Stimulated activated CD4-positive, alpha-beta T cell treated with anti-CD3 and anti-CD28 coated beads, TNF-alpha, amount 100 ng/mL, for 24 hours (primary cell): ENCODE measurements around the gene USP17L11.
"Not testable (repeated sequence)": the region's sequence is repeated elsewhere in the genome, so short reads cannot be mapped to it uniquely, and the experiment has no call there.

ENCODE experiments used
- DNase-seq, 3 experiments: peaks; one replicate each; pipeline ENCODE4 v3.0.0-alpha.2; 2020; ENCODE audit warnings: low read depth in 3 of 3

Gene USP17L11

GRCh38 chr4:9215105-9215504 lies at the start of gene USP17L11:
USP17L11 (plus strand) TSS chr4:9215405; CDS start chr4:9215405, 0 bp downstream.
- DNase-seq, result not testable (repeated sequence)

GRCh38 chr4:9165990-9166389 lies 49.2 kb upstream of the USP17L11 start:
- DNase-seq, result not testable (repeated sequence)

GRCh38 chr4:9169791-9170459 lies 45.3 kb upstream of the USP17L11 start, which contains the start of gene FAM90A26:
FAM90A26 (plus strand) TSS chr4:9170409; CDS start chr4:9173173, 2,764 bp downstream.
- not testable (repeated sequence) for DNase-seq

- DNase-seq, result not testable (repeated sequence)
These were observed 4.8 kb upstream of the USP17L11 start, which contains the start of gene USP17L10 for GRCh38 chr4:9210357-9210756. USP17L10 (plus strand) TSS chr4:9210657; CDS start chr4:9210657, 0 bp downstream.

- DNase-seq, result not testable (repeated sequence)
These were observed 504 bp upstream of the USP17L11 start for GRCh38 chr4:9214701-9215100.

GRCh38 chr4:9219852-9220251 lies 4.6 kb downstream of the USP17L11 start, which contains the start of gene USP17L12:
USP17L12 (plus strand) TSS chr4:9220152; CDS start chr4:9220152, 0 bp downstream.
- not testable (repeated sequence) for DNase-seq

- DNase-seq, result not testable (repeated sequence)
These were observed 9.4 kb downstream of the USP17L11 start, which contains the start of gene USP17L13 for GRCh38 chr4:9224596-9224995. USP17L13 (plus strand) TSS chr4:9224896; CDS start chr4:9224896, 0 bp downstream.

- not testable (repeated sequence) for DNase-seq
These were observed 15.0 kb downstream of the USP17L11 start for GRCh38 chr4:9230249-9230648.

GRCh38 chr4:9234085-9234484 lies 18.9 kb downstream of the USP17L11 start, which contains the start of gene USP17L15:
USP17L15 (plus strand) TSS chr4:9234385; CDS start chr4:9234385, 0 bp downstream.
- DNase-seq, result not testable (repeated sequence)

GRCh38 chr4:9238461-9238860 lies 23.3 kb downstream of the USP17L11 start:
- DNase-seq, result not testable (repeated sequence)

GRCh38 chr4:9243579-9243978 lies 28.4 kb downstream of the USP17L11 start, which contains the start of gene USP17L17:
USP17L17 (plus strand) TSS chr4:9243879; CDS start chr4:9243879, 0 bp downstream.
- not testable (repeated sequence) for DNase-seq

GRCh38 chr4:9247953-9248680 lies 32.9 kb downstream of the USP17L11 start, which contains the start of gene USP17L18:
USP17L18 (plus strand) TSS chr4:9248630; CDS start chr4:9248630, 0 bp downstream.
- not testable (repeated sequence) for DNase-seq

- not testable (repeated sequence) for DNase-seq
These were observed 37.9 kb downstream of the USP17L11 start, which contains the start of gene USP17L19 for GRCh38 chr4:9253078-9253477. USP17L19 (plus strand) TSS chr4:9253378; CDS start chr4:9253378, 0 bp downstream.

GRCh38 chr4:9257824-9258223 lies 42.6 kb downstream of the USP17L11 start, which contains the start of gene USP17L20:
USP17L20 (plus strand) TSS chr4:9258124; CDS start chr4:9258124, 0 bp downstream.
- DNase-seq, result not testable (repeated sequence)

- not testable (repeated sequence) for DNase-seq
These were observed 47.4 kb downstream of the USP17L11 start, which contains the start of gene USP17L21 for GRCh38 chr4:9262572-9262971. USP17L21 (plus strand) TSS chr4:9262872; CDS start chr4:9262872, 0 bp downstream.
